K562 treated with DMSO at 1 percent for 4 hours (cell line): ENCODE data around the gene CCDC54. TPM values are rescaled to one million over a fixed set of nuclear protein-coding genes. Genes with fewer than 3 reads are reported as not detected.

Experiments used
- total RNA-seq: library from RNA; unstranded; fragments of 300-600 nt; gene quantifications from 2 replicates; pipeline ENCODE4 v1.2.3, GENCODE V29; 2022; ENCODE audit not compliant: insufficient read depth

Gene CCDC54
- total RNA-seq, result not detected in 2 replicates

DNA sequence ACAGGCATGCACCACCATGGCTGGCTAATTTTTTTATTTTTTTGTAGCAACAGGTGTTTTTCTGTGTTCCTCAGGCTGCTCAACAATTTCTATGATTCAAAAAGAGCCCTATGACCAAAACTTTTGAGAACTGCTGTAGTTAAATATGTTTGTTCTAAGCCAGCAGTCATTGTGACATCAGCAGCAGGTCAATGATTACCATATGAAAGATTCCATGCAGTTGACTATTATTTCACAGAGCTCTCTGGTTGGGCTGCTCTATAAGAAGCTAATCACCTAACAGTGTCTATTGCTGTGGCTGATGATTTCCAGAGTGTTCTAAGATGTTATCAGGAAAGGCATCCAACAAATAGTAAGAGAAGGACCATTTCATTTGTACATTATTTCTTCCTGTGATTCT lies at the start of gene CCDC54:
CCDC54 (plus strand) TSS at position 289 of the 400 bp plus-strand sequence. CDS start 149 bp downstream, outside the sequence.

Other genes with a start within 250 kb of the CCDC54 start
- gene BBX, start 145.5 kb downstream of the CCDC54 start, total RNA-seq, result 5.1 and 14.1 TPM in 2 replicates